Central memory CD8-positive, alpha-beta T cell (primary cell): ENCODE data around the gene OGFOD2.

Experiments used
- ATAC-seq: fragments of 150-1000 bp; cut with Tn5 transposase; replicated peaks from 2 replicates; pipeline ENCODE4 v1.10.0; 2022; ENCODE audit warnings: mild to moderate bottlenecking, moderate FRiP score, moderate number of reproducible peaks; ENCODE audit not compliant: poor library complexity, severe bottlenecking; ENCODE audit errors: extremely low read depth
- DNase-seq, 2 donors: peaks; one replicate each; pipeline ENCODE4 v3.0.0; 2021; ENCODE audit warnings: low spot score in 2 of 2
- H3K27ac Mint-ChIP-seq: one replicate; pipeline ENCODE4 v1.8.0; 2022; ENCODE audit warnings: low read depth, mild to moderate bottlenecking, moderate library complexity, mixed read lengths
- H3K27me3 Mint-ChIP-seq: one replicate; pipeline ENCODE4 v1.8.0; 2022; ENCODE audit warnings: mixed read lengths
- H3K36me3 Mint-ChIP-seq: one replicate; pipeline ENCODE4 v1.8.0; 2022; ENCODE audit warnings: mild to moderate bottlenecking, moderate library complexity, mixed read lengths; ENCODE audit not compliant: insufficient read depth
- H3K4me1 Mint-ChIP-seq: one replicate; pipeline ENCODE4 v1.8.0; 2022; ENCODE audit warnings: mixed read lengths
- H3K4me3 Mint-ChIP-seq: one replicate; pipeline ENCODE4 v1.8.0; 2022; ENCODE audit warnings: mild to moderate bottlenecking, moderate library complexity, mixed read lengths
- H3K9me3 Mint-ChIP-seq: one replicate; pipeline ENCODE4 v1.8.0; 2022; ENCODE audit warnings: mixed read lengths

The OGFOD2 gene

GRCh38 chr12:122974274-122974891, 661 bp upstream of the OGFOD2 start:
- Mint-ChIP-seq H3K27me3 (no peaks in the 10 kb centered on the region), H3K4me1 (peaks cover 11% of the 10 kb centered on the region), H3K36me3 (peaks cover 12% of the 10 kb centered on the region), H3K4me3 (peak overlapping the region; percentile 97), H3K9me3 (no peaks in the 10 kb centered on the region), H3K27ac (peak overlapping the region; percentile 96)
- ATAC-seq (peak; percentile 91), DNase-seq (peak; percentile 97 to 98)

GRCh38 chr12:122975790-122976647, 975 bp downstream of the OGFOD2 start:
- H3K4me3 Mint-ChIP-seq = peak overlapping the region; percentile 97
- H3K36me3 Mint-ChIP-seq = peaks cover 15% of the 10 kb centered on the region
- peaks cover 14% of the 10 kb centered on the region for H3K4me1 Mint-ChIP-seq
- no peaks in the 10 kb centered on the region for H3K27me3 Mint-ChIP-seq
- no peaks in the 10 kb centered on the region for H3K9me3 Mint-ChIP-seq
- no peak overlapping the region for H3K27ac Mint-ChIP-seq
- no peak for DNase-seq
- ATAC-seq = no peak

- Mint-ChIP-seq H3K9me3 (no peaks in the 10 kb centered on the region), H3K27ac (no peak overlapping the region), H3K27me3 (no peaks in the 10 kb centered on the region), H3K36me3 (peaks cover 15% of the 10 kb centered on the region), H3K4me3 (peak overlapping the region; percentile 97), H3K4me1 (peaks cover 20% of the 10 kb centered on the region)
- ATAC-seq = no peak
- DNase-seq = no peak
Measured at GRCh38 chr12:122976648-122976975, 1.6 kb downstream of the OGFOD2 start.

DNA sequence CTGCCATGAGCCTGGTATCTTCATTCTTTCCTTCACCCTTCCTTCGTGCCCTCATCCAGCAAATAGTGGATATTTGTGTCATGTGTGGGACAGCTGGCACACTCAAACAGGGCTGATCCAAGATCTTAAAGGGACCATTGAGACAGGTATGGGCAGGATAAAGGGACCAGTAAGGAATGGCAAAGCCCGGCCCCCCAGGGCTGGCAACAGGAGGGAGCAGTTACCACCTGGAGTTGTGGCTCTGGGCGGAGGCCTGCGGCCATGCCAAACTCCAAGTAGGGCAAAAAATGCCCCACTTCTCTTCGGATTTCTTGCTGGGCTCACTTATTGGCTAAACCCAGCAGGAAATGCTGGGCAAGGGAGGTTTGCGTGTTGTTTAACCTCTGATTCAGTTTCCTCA, 2.1 kb downstream of the OGFOD2 start:
- Mint-ChIP-seq H3K27ac (no peak overlapping the region), H3K4me3 (peak overlapping the region; percentile 23), H3K36me3 (peaks cover 15% of the 10 kb centered on the region), H3K27me3 (no peaks in the 10 kb centered on the region), H3K4me1 (peaks cover 23% of the 10 kb centered on the region), H3K9me3 (no peaks in the 10 kb centered on the region)
- DNase-seq (no peak), ATAC-seq (no peak)

- ATAC-seq = no peak
- peaks cover 23% of the 10 kb centered on the region for H3K4me1 Mint-ChIP-seq
- no peak overlapping the region for H3K27ac Mint-ChIP-seq
- H3K36me3 Mint-ChIP-seq = peaks cover 15% of the 10 kb centered on the region
- H3K4me3 Mint-ChIP-seq = peak overlapping the region; percentile 41
- no peak for DNase-seq
- H3K27me3 Mint-ChIP-seq = no peaks in the 10 kb centered on the region
- no peaks in the 10 kb centered on the region for H3K9me3 Mint-ChIP-seq
Measured at GRCh38 chr12:122977655-122978392, 2.8 kb downstream of the OGFOD2 start.

GRCh38 chr12:122978507-122978955, 3.5 kb downstream of the OGFOD2 start:
- Mint-ChIP-seq H3K27me3 (no peaks in the 10 kb centered on the region), H3K4me1 (peaks cover 29% of the 10 kb centered on the region), H3K9me3 (no peaks in the 10 kb centered on the region), H3K36me3 (peaks cover 15% of the 10 kb centered on the region), H3K27ac (no peak overlapping the region), H3K4me3 (peak overlapping the region; percentile 41)
- ATAC-seq = no peak
- no peak for DNase-seq

- H3K36me3 Mint-ChIP-seq = peaks cover 17% of the 10 kb centered on the region
- H3K4me3 Mint-ChIP-seq = peak overlapping the region; percentile 84
- H3K27me3 Mint-ChIP-seq = no peaks in the 10 kb centered on the region
- no peak for DNase-seq
- no peaks in the 10 kb centered on the region for H3K9me3 Mint-ChIP-seq
- peak overlapping the region; percentile 68 for H3K27ac Mint-ChIP-seq
- peaks cover 35% of the 10 kb centered on the region for H3K4me1 Mint-ChIP-seq
- ATAC-seq = no peak
Measured at GRCh38 chr12:122979001-122979907, 4.2 kb downstream of the OGFOD2 start.

DNA sequence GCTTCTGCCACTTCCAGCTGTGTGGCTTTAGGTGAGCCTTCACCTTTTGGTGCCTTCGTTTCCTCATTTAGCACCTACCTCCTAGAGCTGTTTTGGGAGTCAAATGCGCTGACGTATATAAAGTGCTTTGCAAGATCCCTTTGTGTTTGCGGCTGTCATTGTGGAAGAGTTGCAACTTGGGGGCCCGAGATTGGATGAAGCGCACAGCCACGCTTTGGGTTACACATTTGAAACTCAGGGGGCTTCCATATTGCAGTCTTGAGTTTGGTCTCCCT, 4.8 kb downstream of the OGFOD2 start:
- Mint-ChIP-seq H3K36me3 (peaks cover 13% of the 10 kb centered on the region), H3K4me1 (peaks cover 40% of the 10 kb centered on the region), H3K9me3 (no peaks in the 10 kb centered on the region), H3K27me3 (no peaks in the 10 kb centered on the region), H3K27ac (peak overlapping the region; percentile 68), H3K4me3 (peak overlapping the region; percentile 84)
- no peak for ATAC-seq
- no peak for DNase-seq

GRCh38 chr12:122980183-122981035, 5.4 kb downstream of the OGFOD2 start, which contains the start of gene ARL6IP4:
Gene ARL6IP4 (plus strand): TSS chr12:122980681. CDS start chr12:122981140, 459 bp downstream.
- Mint-ChIP-seq H3K27me3 (no peaks in the 10 kb centered on the region), H3K4me3 (peak within 1 kb of the TSS; percentile 84), H3K4me1 (peaks cover 40% of the 10 kb centered on the region), H3K9me3 (no peaks in the 10 kb centered on the region), H3K27ac (peak within 1 kb of the TSS; percentile 68), H3K36me3 (peaks cover 10% of the 10 kb centered on the region)
- peak; percentile 76 for ATAC-seq
- peak; percentile 46 to 53 for DNase-seq

DNA sequence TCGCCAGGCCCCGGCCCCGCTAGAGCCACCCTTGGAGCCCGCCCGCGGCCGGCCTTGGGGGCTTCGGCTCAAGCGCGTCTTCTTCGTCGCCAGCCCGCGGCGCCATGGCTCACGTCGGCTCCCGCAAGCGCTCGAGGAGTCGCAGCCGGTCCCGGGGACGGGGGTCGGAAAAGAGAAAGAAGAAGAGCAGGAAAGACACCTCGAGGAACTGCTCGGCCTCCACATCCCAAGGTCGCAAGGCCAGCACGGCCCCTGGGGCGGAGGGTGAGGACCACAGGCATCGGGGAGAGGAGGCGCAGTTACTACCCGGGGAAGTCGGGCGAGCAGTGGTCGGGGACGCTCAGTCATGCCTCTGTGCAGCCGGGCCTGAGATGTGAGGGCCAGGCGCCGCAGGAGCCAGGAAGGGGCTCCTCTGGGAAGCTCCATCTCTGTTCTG, 6.0 kb downstream of the OGFOD2 start:
- no peaks in the 10 kb centered on the region for H3K9me3 Mint-ChIP-seq
- H3K27me3 Mint-ChIP-seq = no peaks in the 10 kb centered on the region
- peaks cover 40% of the 10 kb centered on the region for H3K4me1 Mint-ChIP-seq
- peaks cover 9% of the 10 kb centered on the region for H3K36me3 Mint-ChIP-seq
- ATAC-seq (peak; percentile 34), DNase-seq (no peak)
- H3K27ac Mint-ChIP-seq = peak overlapping the region; percentile 68
- peak overlapping the region; percentile 84 for H3K4me3 Mint-ChIP-seq
